Stomach (tissue), 9 donors: ENCODE results near the gene MESP2. TPM values are rescaled to one million over a fixed set of nuclear protein-coding genes. Genes with fewer than 3 reads are reported as not detected.
A peak's percentile ranks its signal among the peaks of the same experiment; 100 is the strongest.

Experiments used
- DNase-seq, 2 donors: peaks; one replicate each; pipeline versions ENCODE4 v3.0.0 to v3.0.0-alpha.2; 2013 to 2019
- H3K27ac ChIP-seq, 5 donors: fragments of 200-600 bp in 4 of 5; sonication (generic) in 4 of 5; one replicate each; pipeline ENCODE4 v1.5.1; 2013 to 2019; ENCODE audit warnings: mild to moderate bottlenecking in 1 of 5, moderate library complexity in 1 of 5
- H3K27me3 ChIP-seq, 3 donors: fragments of 200-600 bp; sonication (generic); one replicate each; pipeline ENCODE4 v1.5.1; 2017 to 2019; ENCODE audit warnings: mixed run types in 1 of 3
- H3K36me3 ChIP-seq, 4 donors: fragments of 200-600 bp; sonication (generic); 1 replicate in 3 of 4; 2 replicates in 1 of 4; pipeline ENCODE4 v1.5.1; 2016 to 2019
- H3K4me1 ChIP-seq, 4 donors: fragments of 200-600 bp; sonication (generic); one replicate each; pipeline ENCODE4 v1.5.1; 2016 to 2019
- H3K4me3 ChIP-seq, 4 donors: fragments of 200-600 bp; sonication (generic) in 3 of 4; one replicate each; pipeline ENCODE4 v1.5.1; 2016 to 2019; ENCODE audit warnings: mild to moderate bottlenecking in 1 of 4
- H3K9me3 ChIP-seq, 4 donors: fragments of 200-600 bp; sonication (generic); one replicate each; pipeline ENCODE4 v1.5.1; 2016 to 2019
- POLR2AphosphoS5 ChIP-seq, 3 donors: sonication (generic); formaldehyde crosslinking; IDR thresholded peaks; one replicate each; pipeline ENCODE4 v1.6.1; 2016; ENCODE audit warnings: antibody characterized with exemption in 3 of 3
- WGBS, 5 donors: extraction: QIAGEN DNeasy Blood & Tissue Kit in 3 of 5; methylation state at CpG; one replicate each; pipeline versions ENCODE4 v1.1.5 to v1.1.7; 2013 to 2018; 5-methylcytosine and 5-hydroxymethylcytosine counted together
- intact Hi-C: fragments of 100-400 bp; cut with DNase I; formaldehyde crosslinking; loops from one replicate; pipeline ENCODE4 v1.15.1; 2023; ENCODE audit warnings: low total_unique reads
- polyA plus RNA-seq, 3 donors: library from polyadenylated mRNA; stranded (reverse); fragments of 200-250 nt; gene quantifications; one replicate each; pipeline ENCODE4 v1.2.3, GENCODE V29; 2013
- total RNA-seq, 5 donors: library from RNA; depleted of rRNA; stranded (reverse); fragments of >200 nt; gene quantifications; one replicate each; pipeline versions ENCODE4 v1.1.0 to v1.2.3, GENCODE V29; 2014 to 2016
- TF ChIP-seq, protein P1 (sequence below), 7 experiments: fragments of 450-650 bp in 4 of 7; fragments of 200-600 bp in 3 of 7; sonication (generic) in 3 of 7; IDR thresholded peaks; one replicate each; pipeline ENCODE4 v1.5.1; 2016 to 2019; ENCODE audit warnings: antibody characterized with exemption in 7 of 7, control low read depth in 2 of 7, mild to moderate bottlenecking in 1 of 7
- donor health status: healthy with polysubstance abuse.
- donor health status: Bipolar disorder and iron deficiency.
- donor health status: healthy.

MESP2 gene
- total and polyA plus RNA-seq, 8 donors = 0.43 to 0.56 TPM; not detected in 6

DNA sequence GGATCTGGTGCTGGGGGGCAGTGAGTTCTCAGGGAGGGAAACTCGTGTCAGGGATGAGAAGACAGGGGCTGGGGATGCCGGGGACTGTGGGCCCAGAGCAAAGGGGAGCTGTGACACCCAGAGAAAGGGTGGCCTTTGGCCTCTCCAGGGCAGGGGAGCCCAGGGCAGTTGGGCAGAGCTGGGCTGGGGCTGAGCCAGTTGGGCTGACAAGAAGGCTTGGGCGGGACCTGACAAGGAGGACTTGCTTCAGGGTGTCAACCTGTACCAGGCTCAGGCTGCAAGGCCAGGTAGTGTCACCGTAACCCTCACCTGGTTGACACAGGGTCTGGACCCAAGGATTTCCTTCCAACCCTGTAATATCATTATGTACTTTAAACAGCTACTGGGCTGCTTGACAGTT lies 51.7 kb downstream of the MESP2 start:
- H3K9me3 ChIP-seq = no peaks in the 10 kb centered on the region
- peaks cover 0 to under 1% (median 0%) of the 10 kb centered on the region in 3 donors for H3K27me3 ChIP-seq
- DNase-seq = peak in 1 of 2 donors; percentile 55
- peak overlapping the region in 4 of 5 donors; percentile 22 to 67 (median 60) for H3K27ac ChIP-seq
- peaks cover 3 to 19% (median 16%) of the 10 kb centered on the region in 4 donors for H3K36me3 ChIP-seq
- intact Hi-C loops = no loop called here
- H3K4me1 ChIP-seq = peaks cover 13 to 35% (median 20%) of the 10 kb centered on the region in 4 donors
- TF ChIP-seq, protein P1, sequence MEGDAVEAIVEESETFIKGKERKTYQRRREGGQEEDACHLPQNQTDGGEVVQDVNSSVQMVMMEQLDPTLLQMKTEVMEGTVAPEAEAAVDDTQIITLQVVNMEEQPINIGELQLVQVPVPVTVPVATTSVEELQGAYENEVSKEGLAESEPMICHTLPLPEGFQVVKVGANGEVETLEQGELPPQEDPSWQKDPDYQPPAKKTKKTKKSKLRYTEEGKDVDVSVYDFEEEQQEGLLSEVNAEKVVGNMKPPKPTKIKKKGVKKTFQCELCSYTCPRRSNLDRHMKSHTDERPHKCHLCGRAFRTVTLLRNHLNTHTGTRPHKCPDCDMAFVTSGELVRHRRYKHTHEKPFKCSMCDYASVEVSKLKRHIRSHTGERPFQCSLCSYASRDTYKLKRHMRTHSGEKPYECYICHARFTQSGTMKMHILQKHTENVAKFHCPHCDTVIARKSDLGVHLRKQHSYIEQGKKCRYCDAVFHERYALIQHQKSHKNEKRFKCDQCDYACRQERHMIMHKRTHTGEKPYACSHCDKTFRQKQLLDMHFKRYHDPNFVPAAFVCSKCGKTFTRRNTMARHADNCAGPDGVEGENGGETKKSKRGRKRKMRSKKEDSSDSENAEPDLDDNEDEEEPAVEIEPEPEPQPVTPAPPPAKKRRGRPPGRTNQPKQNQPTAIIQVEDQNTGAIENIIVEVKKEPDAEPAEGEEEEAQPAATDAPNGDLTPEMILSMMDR (IDR thresholded peaks at IDR 0.05) = no peak
- TF ChIP-seq POLR2AphosphoS5 (IDR thresholded peaks at IDR 0.05) = peak in 1 of 3 donors; percentile 1
- 51 to 82% (median 64%) methylated on average over 3 to 4 of the region's 4 CpGs for WGBS, 5 donors
- H3K4me3 ChIP-seq = no peak overlapping the region

Other genes with a start within 250 kb of the MESP2 start
- 1 to 10 TPM in 4 of 5 donors, under 1 TPM in 1; 0.92 to 3.5 (median 1.6) TPM for gene TICRR, start 200.9 kb upstream of the MESP2 start, total RNA-seq
- 1 to 10 TPM in 1 of 3 donors, under 1 TPM in 2; 0.15 to 2.8 (median 0.25) TPM for gene TICRR, start 200.9 kb upstream of the MESP2 start, polyA plus RNA-seq
- gene KIF7, start 120.9 kb upstream of the MESP2 start, total RNA-seq = 10 to 100 TPM in 1 of 5 donors, 1 to 10 TPM in 3, not detected in 1; 3.0 to 13.9 (median 7.9) TPM
- gene KIF7, start 120.9 kb upstream of the MESP2 start, polyA plus RNA-seq = 1 to 10 TPM; 1.7 to 2.3 (median 1.7) TPM
- gene PLIN1, start 97.0 kb upstream of the MESP2 start, total RNA-seq = 1 to 10 TPM; 2.2 to 7.6 (median 3.8) TPM
- 1 to 10 TPM in 2 of 3 donors, under 1 TPM in 1; 0.12 to 5.5 (median 1.6) TPM for gene PLIN1, start 97.0 kb upstream of the MESP2 start, polyA plus RNA-seq
- 10 to 100 TPM in 1 of 5 donors, 1 to 10 TPM in 3, not detected in 1; 2.3 to 11.2 (median 2.9) TPM for gene PEX11A, start 85.6 kb upstream of the MESP2 start, total RNA-seq
- 1 to 10 TPM; 6.8 to 8.1 (median 7.5) TPM for gene PEX11A, start 85.6 kb upstream of the MESP2 start, polyA plus RNA-seq
- not detected for gene WDR93, start 85.5 kb upstream of the MESP2 start, total RNA-seq
- gene WDR93, start 85.5 kb upstream of the MESP2 start, polyA plus RNA-seq = under 1 TPM in 1 of 3 donors, not detected in 2; 0.10 TPM
- 10 to 100 TPM in 1 of 5 donors, 1 to 10 TPM in 2, under 1 TPM in 1, not detected in 1; 0.58 to 60.5 (median 2.6) TPM for gene MESP1, start 25.1 kb upstream of the MESP2 start, total RNA-seq
- 1 to 10 TPM; 1.2 to 1.7 (median 1.3) TPM for gene MESP1, start 25.1 kb upstream of the MESP2 start, polyA plus RNA-seq
- gene ANPEP, start 38.5 kb downstream of the MESP2 start, total RNA-seq = 10 to 100 TPM in 2 of 5 donors, 1 to 10 TPM in 2, under 1 TPM in 1; 0.89 to 41.7 (median 5.2) TPM
- gene ANPEP, start 38.5 kb downstream of the MESP2 start, polyA plus RNA-seq = 1 to 10 TPM; 1.9 to 7.2 (median 5.7) TPM
- 10 to 100 TPM; 14.6 to 90.4 (median 34.5) TPM for gene AP3S2, start 117.7 kb downstream of the MESP2 start, total RNA-seq
- 10 to 100 TPM in 2 of 3 donors, 1 to 10 TPM in 1; 8.4 to 24.7 (median 23.2) TPM for gene AP3S2, start 117.7 kb downstream of the MESP2 start, polyA plus RNA-seq
- gene ARPIN, start 136.6 kb downstream of the MESP2 start, total RNA-seq = 10 to 100 TPM in 4 of 5 donors, 1 to 10 TPM in 1; 1.2 to 24.8 (median 17.4) TPM
- gene ARPIN, start 136.6 kb downstream of the MESP2 start, polyA plus RNA-seq = 10 to 100 TPM in 2 of 3 donors, 1 to 10 TPM in 1; 7.4 to 13.4 (median 11.0) TPM
- 10 to 100 TPM in 4 of 5 donors, 1 to 10 TPM in 1; 7.9 to 35.3 (median 15.2) TPM for gene ZNF710, start 225.0 kb downstream of the MESP2 start, total RNA-seq
- 10 to 100 TPM; 15.6 to 21.1 (median 16.6) TPM for gene ZNF710, start 225.0 kb downstream of the MESP2 start, polyA plus RNA-seq